ENCODE data around the gene MXD1.

MXD1 gene

GRCh38 chr2:69923116-69923515 is 8.2 kb downstream of the MXD1 start:
- no peak for ATAC-seq
- Mint-ChIP-seq H3K4me3 (no peak overlapping the region), H3K27ac (peak overlapping the region in 1 of 2 donors; percentile 20)

GRCh38 chr2:69926849-69927515 is 12.1 kb downstream of the MXD1 start:
- H3K27ac Mint-ChIP-seq: peak overlapping the region in 1 of 2 donors; percentile 63
- H3K27me3 Mint-ChIP-seq: no peaks in the 10 kb centered on the region
- DNase-seq (no peak), ATAC-seq (peak; percentile 81)
- no peak overlapping the region for H3K4me3 Mint-ChIP-seq
- H3K4me1 Mint-ChIP-seq: peaks cover 32% of the 10 kb centered on the region
- no peaks in the 10 kb centered on the region for H3K9me3 Mint-ChIP-seq

More at GRCh38 chr2:69923116-69923515, 8.2 kb downstream of the MXD1 start:
- Mint-ChIP-seq H3K4me1 (peaks cover 27% of the 10 kb centered on the region), H3K27me3 (no peaks in the 10 kb centered on the region), H3K9me3 (no peaks in the 10 kb centered on the region)
- DNase-seq: no peak

GRCh38 chr2:69931832-69932595 is 17.1 kb downstream of the MXD1 start:
- H3K27me3 Mint-ChIP-seq: no peaks in the 10 kb centered on the region
- ATAC-seq (peak; percentile 18), DNase-seq (no peak)
- H3K4me3 Mint-ChIP-seq: peak overlapping the region; percentile 0 to 8
- H3K27ac Mint-ChIP-seq: peak overlapping the region in 1 of 2 donors; percentile 17
- H3K9me3 Mint-ChIP-seq: no peaks in the 10 kb centered on the region
- peaks cover 30% of the 10 kb centered on the region for H3K4me1 Mint-ChIP-seq

- H3K9me3 Mint-ChIP-seq: no peaks in the 10 kb centered on the region
- DNase-seq (no peak), ATAC-seq (peak; percentile 18)
- peaks cover 27% of the 10 kb centered on the region for H3K4me1 Mint-ChIP-seq
- H3K4me3 Mint-ChIP-seq: no peak overlapping the region
- no peaks in the 10 kb centered on the region for H3K27me3 Mint-ChIP-seq
- peak overlapping the region in 1 of 2 donors; percentile 17 for H3K27ac Mint-ChIP-seq
Observed at GRCh38 chr2:69932596-69932922, 17.6 kb downstream of the MXD1 start.

GRCh38 chr2:69933254-69933828 is 18.4 kb downstream of the MXD1 start:
- Mint-ChIP-seq H3K27me3 (no peaks in the 10 kb centered on the region), H3K9me3 (no peaks in the 10 kb centered on the region), H3K4me3 (no peak overlapping the region), H3K4me1 (peaks cover 27% of the 10 kb centered on the region), H3K27ac (no peak overlapping the region)
- DNase-seq (no peak), ATAC-seq (no peak)

- Mint-ChIP-seq H3K4me3 (peak overlapping the region in 1 of 2 donors; percentile 49), H3K27me3 (no peaks in the 10 kb centered on the region), H3K27ac (peak overlapping the region in 1 of 2 donors; percentile 75), H3K4me1 (peaks cover 27% of the 10 kb centered on the region), H3K9me3 (no peaks in the 10 kb centered on the region)
- DNase-seq: no peak
- ATAC-seq: peak; percentile 66
Observed at GRCh38 chr2:69933839-69934613, 19.1 kb downstream of the MXD1 start.

- DNase-seq (no peak), ATAC-seq (no peak)
- Mint-ChIP-seq H3K27me3 (no peaks in the 10 kb centered on the region), H3K4me3 (peak overlapping the region in 1 of 2 donors; percentile 49), H3K4me1 (peaks cover 27% of the 10 kb centered on the region), H3K27ac (peak overlapping the region in 1 of 2 donors; percentile 75), H3K9me3 (no peaks in the 10 kb centered on the region)
Observed at GRCh38 chr2:69934614-69934908, 19.7 kb downstream of the MXD1 start.

- no peaks in the 10 kb centered on the region for H3K27me3 Mint-ChIP-seq
- no peak overlapping the region for H3K4me3 Mint-ChIP-seq
- DNase-seq (no peak), ATAC-seq (no peak)
- H3K4me1 Mint-ChIP-seq: peaks cover 27% of the 10 kb centered on the region
- no peaks in the 10 kb centered on the region for H3K9me3 Mint-ChIP-seq
- H3K27ac Mint-ChIP-seq: no peak overlapping the region
Observed at GRCh38 chr2:69935011-69935410, 20.1 kb downstream of the MXD1 start.

GRCh38 chr2:69936906-69937305 is 22.0 kb downstream of the MXD1 start:
- DNase-seq (no peak), ATAC-seq (no peak)
- Mint-ChIP-seq H3K4me1 (peaks cover 21% of the 10 kb centered on the region), H3K9me3 (no peaks in the 10 kb centered on the region), H3K4me3 (no peak overlapping the region), H3K27ac (peak overlapping the region in 1 of 2 donors; percentile 44), H3K27me3 (no peaks in the 10 kb centered on the region)

GRCh38 chr2:69937968-69938367 is 23.1 kb downstream of the MXD1 start:
- Mint-ChIP-seq H3K27ac (peak overlapping the region in 1 of 2 donors; percentile 72), H3K27me3 (no peaks in the 10 kb centered on the region)
- ATAC-seq: no peak

GRCh38 chr2:69939722-69940121 is 24.8 kb downstream of the MXD1 start:
- no peak overlapping the region for H3K4me3 Mint-ChIP-seq
- no peaks in the 10 kb centered on the region for H3K9me3 Mint-ChIP-seq
- ATAC-seq (no peak), DNase-seq (no peak)
- no peak overlapping the region for H3K27ac Mint-ChIP-seq
- no peaks in the 10 kb centered on the region for H3K27me3 Mint-ChIP-seq
- peaks cover 18% of the 10 kb centered on the region for H3K4me1 Mint-ChIP-seq

More at GRCh38 chr2:69937968-69938367, 23.1 kb downstream of the MXD1 start:
- Mint-ChIP-seq H3K4me3 (no peak overlapping the region), H3K4me1 (peaks cover 17% of the 10 kb centered on the region), H3K9me3 (no peaks in the 10 kb centered on the region)
- DNase-seq: no peak

- H3K9me3 Mint-ChIP-seq: no peaks in the 10 kb centered on the region
- ATAC-seq: no peak
- H3K4me3 Mint-ChIP-seq: no peak overlapping the region
- H3K27me3 Mint-ChIP-seq: no peaks in the 10 kb centered on the region
- no peak for DNase-seq
- H3K4me1 Mint-ChIP-seq: peaks cover 28% of the 10 kb centered on the region
- no peak overlapping the region for H3K27ac Mint-ChIP-seq
Observed at GRCh38 chr2:69940691-69941090, 25.8 kb downstream of the MXD1 start.

- Mint-ChIP-seq H3K4me3 (no peak overlapping the region), H3K27me3 (peaks cover 6% of the 10 kb centered on the region), H3K9me3 (no peaks in the 10 kb centered on the region), H3K27ac (no peak overlapping the region), H3K4me1 (peaks cover 49% of the 10 kb centered on the region)
- ATAC-seq (no peak), DNase-seq (no peak)
Observed at GRCh38 chr2:69943000-69943842, 28.3 kb downstream of the MXD1 start.

GRCh38 chr2:69943843-69944525 is 29.1 kb downstream of the MXD1 start:
- peaks cover 6% of the 10 kb centered on the region for H3K27me3 Mint-ChIP-seq
- no peaks in the 10 kb centered on the region for H3K9me3 Mint-ChIP-seq
- peaks cover 49% of the 10 kb centered on the region for H3K4me1 Mint-ChIP-seq
- no peak for ATAC-seq
- no peak for DNase-seq
- H3K4me3 Mint-ChIP-seq: no peak overlapping the region
- H3K27ac Mint-ChIP-seq: no peak overlapping the region

Data from stimulated activated naive CD8-positive, alpha-beta T cell treated with anti-CD3 and anti-CD28 coated beads, Interleukin-15, amount 100 ng/mL, for 72 hours (primary cell).